Adrenal gland (tissue), 5 donors: ENCODE data around the gene NAALADL2.

Experiments
- POLR2A ChIP-seq, 2 donors: fragments of 450-650 bp; IDR thresholded peaks; one replicate each; pipeline ENCODE4 v1.6.1; 2017; ENCODE audit warnings: antibody characterized with exemption in 2 of 2, mild to moderate bottlenecking in 2 of 2, moderate library complexity in 1 of 2
- TF ChIP-seq, protein P1 (sequence below), 6 experiments: fragments of 450-650 bp in 4 of 6; fragments of 200-600 bp in 2 of 6; sonication (generic) in 1 of 6; IDR thresholded peaks; 1 replicate in 5 of 6; 2 replicates in 1 of 6; pipeline versions ENCODE4 v1.5.1 to v1.8.0; 2016 to 2021; ENCODE audit warnings: antibody characterized with exemption in 6 of 6, mild to moderate bottlenecking in 2 of 6, moderate library complexity in 1 of 6
- donor health status: DM: no; HTN: no; CAD: no.

DNA sequence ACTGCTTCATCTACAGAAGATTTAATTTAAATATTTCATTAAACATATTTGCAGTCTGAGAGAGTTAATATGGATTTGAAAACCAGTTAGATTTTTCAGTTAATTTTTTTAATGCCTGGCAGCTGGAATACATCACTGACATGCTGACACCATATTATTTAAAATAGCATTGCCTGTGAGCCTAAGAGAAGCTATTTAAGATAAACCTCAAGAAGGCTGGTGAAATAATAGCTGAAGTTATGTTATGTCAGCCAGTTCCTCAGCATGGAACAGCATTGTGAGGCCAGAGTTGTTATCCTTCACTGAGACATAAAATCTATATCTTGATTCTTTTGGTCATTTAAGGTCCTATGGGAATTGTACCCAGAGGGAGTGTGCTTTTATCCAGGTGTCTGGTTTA lies 705.2 kb downstream of the NAALADL2 start:
- TF ChIP-seq, protein P1, sequence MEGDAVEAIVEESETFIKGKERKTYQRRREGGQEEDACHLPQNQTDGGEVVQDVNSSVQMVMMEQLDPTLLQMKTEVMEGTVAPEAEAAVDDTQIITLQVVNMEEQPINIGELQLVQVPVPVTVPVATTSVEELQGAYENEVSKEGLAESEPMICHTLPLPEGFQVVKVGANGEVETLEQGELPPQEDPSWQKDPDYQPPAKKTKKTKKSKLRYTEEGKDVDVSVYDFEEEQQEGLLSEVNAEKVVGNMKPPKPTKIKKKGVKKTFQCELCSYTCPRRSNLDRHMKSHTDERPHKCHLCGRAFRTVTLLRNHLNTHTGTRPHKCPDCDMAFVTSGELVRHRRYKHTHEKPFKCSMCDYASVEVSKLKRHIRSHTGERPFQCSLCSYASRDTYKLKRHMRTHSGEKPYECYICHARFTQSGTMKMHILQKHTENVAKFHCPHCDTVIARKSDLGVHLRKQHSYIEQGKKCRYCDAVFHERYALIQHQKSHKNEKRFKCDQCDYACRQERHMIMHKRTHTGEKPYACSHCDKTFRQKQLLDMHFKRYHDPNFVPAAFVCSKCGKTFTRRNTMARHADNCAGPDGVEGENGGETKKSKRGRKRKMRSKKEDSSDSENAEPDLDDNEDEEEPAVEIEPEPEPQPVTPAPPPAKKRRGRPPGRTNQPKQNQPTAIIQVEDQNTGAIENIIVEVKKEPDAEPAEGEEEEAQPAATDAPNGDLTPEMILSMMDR (IDR thresholded peaks at IDR 0.05): no peak
- no peak for TF ChIP-seq POLR2A (IDR thresholded peaks at IDR 0.05)
